Measurements from ENCODE around the gene KATNBL1. TPM values are rescaled to one million over a fixed set of nuclear protein-coding genes. Genes with fewer than 3 reads are reported as not detected.

The KATNBL1 gene
- total and polyA plus RNA-seq, 9 of the 15 experiments (the other 6 are each of a cell fraction or from before 2014, with no cell fraction given), result 6.6 to 46.0 (median 24.0) TPM

GRCh38 chr15:34126522-34126921 lies 83.4 kb downstream of the KATNBL1 start:
- in situ Hi-C loops (cut with MboI) (no loop called here), intact Hi-C loops (cut with micrococcal nuclease) (loop anchor here (5.0 kb wide), 1 partner anchor 81 kb away; no protein-coding TSS in a partner anchor)
- no peak for DNase-seq (ENCODE audit: extremely low read depth in 1 of 4, low spot score in 3 of 4)
- H3K9me1 ChIP-seq (ENCODE audit: control insufficient read depth, insufficient read depth, low read length), result no peaks in the 10 kb centered on the region
- H3K4me1 ChIP-seq (replicated peaks in 1 of 2; ENCODE audit: control insufficient read depth in 2 of 2, insufficient read depth in 2 of 2, low read length in 2 of 2), result no peaks in the 10 kb centered on the region
- no peaks in the 10 kb centered on the region for H3K9me3 ChIP-seq (replicated peaks; ENCODE audit: control insufficient read depth, insufficient read depth, low read depth, low read length)
- no peak for FAIRE-seq
- no peak overlapping the region for H3K4me3 ChIP-seq
- no peak for ATAC-seq
- H3K79me2 ChIP-seq (ENCODE audit: control insufficient read depth, insufficient read depth, low read length), result no peaks in the 10 kb centered on the region
- no peaks in the 10 kb centered on the region for H3K36me3 ChIP-seq (ENCODE audit: control insufficient read depth, insufficient read depth, low read length)
- no peak overlapping the region for H2AFZ ChIP-seq (ENCODE audit: low read depth, low read length)
- TF ChIP-seq CBX8 (IDR thresholded peaks at IDR 0.05; ENCODE audit: borderline replicate concordance, extremely low read depth, low read depth, low read length, poor library complexity, severe bottlenecking) (no peak), HDAC1 (IDR thresholded peaks at IDR 0.05) (no peak), SMARCB1 (IDR thresholded peaks at IDR 0.05; ENCODE audit: insufficient read length, low read depth) (no peak)
- no peak overlapping the region for H3K27ac ChIP-seq (ENCODE audit: extremely low read depth, low read depth, low read length)
- ChIA-PET POLR2A (no interaction called here), CTCF (ENCODE audit: low intra/inter-chr PET ratio) (no interaction called here)
- no peaks in the 10 kb centered on the region for H4K20me1 ChIP-seq (replicated peaks; ENCODE audit: control insufficient read depth, insufficient read depth, low read length)
- no peaks in the 10 kb centered on the region for H3K27me3 ChIP-seq (ENCODE audit: control insufficient read depth in 2 of 2, insufficient read depth in 2 of 2, low read length in 2 of 2)
- no TSS peak for BruUV-seq (replicated peaks)
- no peak overlapping the region for H3K4me2 ChIP-seq (ENCODE audit: insufficient read depth, low read length)
- H3K9ac ChIP-seq (ENCODE audit: insufficient read depth in 1 of 2, low read depth in 2 of 2, low read length in 2 of 2), result no peak overlapping the region

DNA sequence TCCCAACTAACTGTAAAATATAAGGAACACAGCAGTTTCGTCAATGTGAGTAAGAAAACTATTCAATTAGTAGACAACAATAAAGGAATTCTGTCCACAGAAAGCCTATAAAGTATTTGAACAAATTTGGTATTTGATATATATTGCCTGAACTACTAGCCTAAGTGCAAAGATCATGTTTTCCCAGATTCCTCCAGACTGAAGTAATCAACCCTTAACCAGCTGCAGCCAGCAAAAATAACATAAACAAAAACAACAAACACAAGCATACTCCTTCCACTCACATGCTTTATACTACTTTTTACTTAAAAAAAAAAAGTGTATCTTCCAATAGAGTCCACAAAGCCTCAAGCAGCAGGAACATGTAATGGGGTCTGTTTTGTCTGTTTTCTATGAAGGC lies 84.0 kb downstream of the KATNBL1 start:
- H3K4me1 ChIP-seq (replicated peaks in 1 of 2; ENCODE audit: control insufficient read depth in 2 of 2, insufficient read depth in 2 of 2, low read length in 2 of 2), result no peaks in the 10 kb centered on the region
- H4K20me1 ChIP-seq (replicated peaks; ENCODE audit: control insufficient read depth, insufficient read depth, low read length), result no peaks in the 10 kb centered on the region
- ChIA-PET POLR2A (interaction anchor here (0.9 to 3.1 kb wide), 3 partner anchors 8 to 24 kb away, joined by 3 to 12 read pairs (median 6); partner anchors contain the start of genes EMC7 and PGBD4), CTCF (ENCODE audit: low intra/inter-chr PET ratio) (no interaction called here)
- H3K36me3 ChIP-seq (ENCODE audit: control insufficient read depth, insufficient read depth, low read length), result no peaks in the 10 kb centered on the region
- H3K9me1 ChIP-seq (ENCODE audit: control insufficient read depth, insufficient read depth, low read length), result no peaks in the 10 kb centered on the region
- no peak overlapping the region for H3K4me3 ChIP-seq
- intact Hi-C loops (cut with micrococcal nuclease) (loop anchor here (5.0 kb wide), 1 partner anchor 81 kb away; no protein-coding TSS in a partner anchor), in situ Hi-C loops (cut with MboI) (no loop called here)
- no peak overlapping the region for H3K27ac ChIP-seq (ENCODE audit: extremely low read depth, low read depth, low read length)
- no peak overlapping the region for H2AFZ ChIP-seq (ENCODE audit: low read depth, low read length)
- ATAC-seq (no peak), FAIRE-seq (no peak), DNase-seq (ENCODE audit: extremely low read depth in 1 of 4, low spot score in 3 of 4) (no peak)
- no peak overlapping the region for H3K9ac ChIP-seq (ENCODE audit: insufficient read depth in 1 of 2, low read depth in 2 of 2, low read length in 2 of 2)
- 7% methylated on average over 1 of the region's 1 CpG for WGBS (ENCODE audit: insufficient coverage, low coverage, missing lambda C conversion rate)
- no peak overlapping the region for H3K4me2 ChIP-seq (ENCODE audit: insufficient read depth, low read length)
- H3K79me2 ChIP-seq (ENCODE audit: control insufficient read depth, insufficient read depth, low read length), result no peaks in the 10 kb centered on the region
- BruUV-seq (replicated peaks), result no TSS peak
- no peaks in the 10 kb centered on the region for H3K27me3 ChIP-seq (ENCODE audit: control insufficient read depth in 2 of 2, insufficient read depth in 2 of 2, low read length in 2 of 2)
- H3K9me3 ChIP-seq (replicated peaks; ENCODE audit: control insufficient read depth, insufficient read depth, low read depth, low read length), result no peaks in the 10 kb centered on the region
- TF ChIP-seq RBM22 (IDR thresholded peaks at IDR 0.05; ENCODE audit: low read depth, low read length, poor library complexity, severe bottlenecking) (no peak), IRF2 (CRISPR knock-in tag; IDR thresholded peaks at IDR 0.05) (no peak), ATF2 (CRISPR knock-in tag; IDR thresholded peaks at IDR 0.05) (no peak), NR1H2 (CRISPR knock-in tag; IDR thresholded peaks at IDR 0.05) (no peak), ARID4B (CRISPR knock-in tag; IDR thresholded peaks at IDR 0.05) (no peak), MXI1 (IDR thresholded peaks at IDR 0.05; ENCODE audit: low read depth, low read length) (no peak), ZZZ3 (IDR thresholded peaks at IDR 0.05) (no peak), GABPB2 (CRISPR knock-in tag; conservative IDR thresholded peaks at IDR 0.05) (no peak)

Data from K562 (cell line).